ENCODE data around the gene TMEM94.
A peak's percentile ranks its signal among the peaks of the same experiment; 100 is the strongest.

GRCh38 chr17:75524970-75525805 is 68.8 kb downstream of the TMEM94 start, which contains the start of gene LLGL2:
- no peak for TF ChIP-seq EP300 (IDR thresholded peaks at IDR 0.05)
- peak in 2 of 3 donors; percentile 40 to 76 for TF ChIP-seq POLR2AphosphoS5 (IDR thresholded peaks at IDR 0.05)
- peak in 5 of 7 experiments; percentile 12 to 54 (median 25) for TF ChIP-seq CTCF (IDR thresholded peaks at IDR 0.05)
- TF ChIP-seq POLR2A (IDR thresholded peaks at IDR 0.05), result no peak
